ENCODE results near the gene NDUFS7. TPM values are rescaled to one million over a fixed set of nuclear protein-coding genes. Genes with fewer than 3 reads are reported as not detected.

The NDUFS7 gene
- total RNA-seq, 1 experiment from 2014 or later: 99.1 TPM

DNA sequence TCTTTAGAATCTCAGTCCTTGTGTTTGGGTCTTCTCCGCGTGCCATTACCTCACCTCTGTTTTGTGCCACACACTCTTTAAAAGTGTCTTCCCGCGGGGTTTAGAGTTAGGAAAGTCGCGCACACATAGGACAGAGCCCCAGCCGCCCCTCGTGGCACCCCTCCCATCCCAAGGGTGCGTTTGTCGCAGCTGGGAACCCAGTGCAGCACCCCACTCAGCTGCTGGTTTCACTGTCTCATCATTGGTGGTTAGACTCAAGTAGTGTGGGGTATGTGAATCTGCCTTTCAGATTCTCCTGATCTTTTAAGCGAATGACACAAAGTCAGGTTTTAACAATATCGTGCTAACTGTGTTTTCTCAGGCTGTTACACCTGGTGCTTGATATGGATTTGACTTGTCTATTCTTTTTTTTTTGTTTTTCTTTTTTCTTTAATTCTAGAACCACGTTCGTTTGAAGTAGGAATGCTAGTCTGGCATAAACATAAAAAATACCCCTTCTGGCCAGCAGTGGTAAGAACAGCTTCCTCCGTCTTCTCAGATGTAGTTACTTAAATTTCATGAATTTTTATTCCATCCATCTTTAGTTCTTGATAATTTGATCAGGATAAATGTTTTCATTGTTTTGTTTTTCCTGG is 19.5 kb upstream of the NDUFS7 start:
- DNase-seq (ENCODE audit: low read depth): no peak

DNA sequence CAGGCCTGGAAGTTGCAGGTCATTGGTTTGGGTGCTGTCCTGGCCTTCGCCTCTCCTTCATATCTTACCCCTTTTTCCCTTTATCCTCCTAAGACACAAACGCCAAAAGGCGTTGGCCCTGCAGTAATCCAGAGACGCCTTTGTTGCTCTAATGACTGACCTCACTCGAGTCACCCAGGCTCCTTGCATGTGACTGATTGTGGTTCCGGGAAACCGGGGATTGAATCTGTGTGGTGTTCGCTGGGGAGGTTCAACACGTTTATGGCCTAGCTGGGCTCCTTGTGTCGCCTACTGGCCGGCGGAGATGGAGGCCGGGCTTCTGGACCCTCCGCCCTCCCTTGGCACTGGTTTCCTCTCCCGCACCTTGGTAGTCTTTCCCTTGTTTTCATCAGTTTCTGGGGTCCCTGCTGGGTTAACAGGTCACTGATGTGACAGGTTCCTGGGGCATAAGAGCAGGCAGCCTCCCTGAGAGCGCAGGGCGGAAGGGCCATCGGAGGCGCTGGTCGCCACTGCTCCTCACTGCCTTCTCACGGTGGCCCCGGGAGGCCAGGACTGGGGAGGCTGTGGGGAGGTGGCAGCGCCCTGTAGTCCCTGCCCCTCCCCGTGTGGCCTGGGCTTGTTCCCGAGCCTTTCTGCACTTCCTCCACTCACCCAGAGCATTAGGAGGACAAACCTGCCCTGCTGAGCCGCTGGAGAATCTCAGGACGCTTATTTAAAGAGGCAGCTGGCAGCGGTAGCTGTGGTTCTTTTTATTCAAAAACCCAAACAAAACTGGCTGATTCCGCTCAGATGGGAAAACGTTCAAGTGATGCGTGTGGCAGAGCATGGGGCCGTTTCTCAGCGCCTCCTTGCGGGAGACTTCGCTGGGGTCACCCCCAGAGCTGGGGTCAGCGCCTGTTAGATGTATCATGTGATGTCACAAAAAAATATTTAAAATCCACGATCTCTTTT is 18.1 kb upstream of the NDUFS7 start:
- no peak for DNase-seq (ENCODE audit: low read depth)

DNA sequence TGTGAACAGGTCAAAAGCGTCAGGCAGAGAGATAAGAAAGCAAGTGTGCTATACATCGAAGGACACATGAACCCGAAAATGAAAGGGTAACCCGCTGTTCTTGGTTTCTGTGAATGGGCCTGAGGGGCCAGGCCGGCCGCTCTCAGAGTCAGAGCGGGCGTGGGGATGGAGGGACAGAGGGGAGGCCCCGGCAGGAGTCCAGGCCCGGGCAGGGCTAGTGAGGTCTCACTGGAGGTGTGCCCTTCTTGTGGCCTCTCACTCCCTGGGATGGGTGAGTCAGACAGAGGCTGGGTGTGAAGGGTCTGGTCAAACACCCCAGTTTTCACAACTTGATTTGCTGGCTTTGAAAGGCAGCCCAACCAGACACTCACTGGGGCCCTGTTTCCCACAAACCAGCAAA is 17.4 kb upstream of the NDUFS7 start:
- DNase-seq (ENCODE audit: low read depth): no peak

DNA sequence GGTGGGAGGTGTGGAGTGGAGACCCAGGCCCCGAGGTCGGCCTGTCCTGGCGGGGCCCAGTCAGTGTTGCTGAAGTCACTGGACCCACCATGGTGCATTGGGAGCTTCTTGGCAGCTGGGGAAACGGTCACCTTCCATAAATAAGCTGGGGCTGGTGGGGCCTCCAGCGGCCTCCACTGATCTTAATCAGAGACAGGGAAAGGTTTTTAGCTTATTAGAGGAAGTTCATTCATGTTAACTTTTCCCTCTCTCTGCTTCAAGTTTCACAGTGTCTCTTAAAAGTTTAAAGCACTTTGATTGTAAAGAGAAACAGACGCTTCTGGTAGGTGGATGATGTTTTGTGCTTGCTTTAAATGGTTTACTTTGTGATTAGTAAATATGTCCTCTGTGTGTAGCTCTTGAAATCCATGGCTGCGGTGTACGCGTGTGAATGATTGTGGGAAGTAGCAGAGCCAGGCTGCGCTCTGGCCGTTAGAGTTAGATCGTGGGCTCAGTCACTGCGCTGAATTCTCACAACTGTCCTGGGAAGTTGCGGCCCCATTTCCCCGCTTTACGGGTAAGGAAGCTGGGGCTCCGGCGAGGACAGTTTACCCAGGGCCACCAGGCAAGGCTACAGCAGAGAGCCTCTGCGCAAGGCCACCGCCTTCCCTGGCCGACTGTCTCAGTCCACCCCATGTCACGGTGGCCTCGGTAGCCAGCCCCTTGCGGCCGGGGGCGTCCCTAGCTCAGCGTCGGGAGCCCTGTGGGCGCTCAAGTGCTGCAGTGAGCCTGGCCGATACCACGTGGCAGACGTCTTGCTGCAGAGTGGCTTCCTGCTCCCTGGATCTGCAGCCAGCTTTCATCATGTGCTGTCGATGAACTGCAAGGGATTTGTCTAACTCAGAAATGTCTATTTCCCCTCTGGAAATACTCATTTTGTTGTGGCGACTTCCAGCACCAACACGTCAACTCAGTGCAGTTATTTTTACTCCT is 16.5 kb upstream of the NDUFS7 start:
- no peak for DNase-seq (ENCODE audit: low read depth)

DNA sequence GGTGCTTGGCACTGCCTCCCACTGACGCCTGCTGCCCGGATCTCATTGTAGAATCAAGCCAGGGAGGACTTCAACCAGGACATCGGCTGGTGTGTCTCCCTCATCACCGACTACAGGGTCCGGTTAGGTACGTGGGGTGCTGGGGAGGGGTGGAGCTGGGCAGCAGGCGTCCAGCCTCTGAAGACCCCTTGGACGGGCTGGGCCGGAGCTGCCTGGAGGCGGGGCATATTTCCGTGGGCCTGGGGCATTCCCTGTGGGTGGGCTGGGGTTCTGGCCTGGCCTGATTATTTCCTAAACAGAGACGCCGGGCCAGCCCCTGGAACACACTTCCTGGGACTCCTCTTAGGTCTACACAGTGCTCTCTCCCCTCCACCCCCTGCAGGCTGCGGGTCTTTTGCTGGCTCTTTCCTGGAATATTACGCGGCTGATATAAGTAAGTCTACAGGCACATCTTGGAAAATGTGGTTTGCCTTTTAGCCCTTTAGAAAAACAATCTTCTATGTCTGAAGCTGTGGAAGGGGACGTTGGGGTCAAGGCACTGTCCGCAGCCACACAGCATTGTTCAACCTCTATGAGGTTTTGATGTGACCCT is 14.4 kb upstream of the NDUFS7 start:
- DNase-seq (ENCODE audit: low read depth): no peak

DNA sequence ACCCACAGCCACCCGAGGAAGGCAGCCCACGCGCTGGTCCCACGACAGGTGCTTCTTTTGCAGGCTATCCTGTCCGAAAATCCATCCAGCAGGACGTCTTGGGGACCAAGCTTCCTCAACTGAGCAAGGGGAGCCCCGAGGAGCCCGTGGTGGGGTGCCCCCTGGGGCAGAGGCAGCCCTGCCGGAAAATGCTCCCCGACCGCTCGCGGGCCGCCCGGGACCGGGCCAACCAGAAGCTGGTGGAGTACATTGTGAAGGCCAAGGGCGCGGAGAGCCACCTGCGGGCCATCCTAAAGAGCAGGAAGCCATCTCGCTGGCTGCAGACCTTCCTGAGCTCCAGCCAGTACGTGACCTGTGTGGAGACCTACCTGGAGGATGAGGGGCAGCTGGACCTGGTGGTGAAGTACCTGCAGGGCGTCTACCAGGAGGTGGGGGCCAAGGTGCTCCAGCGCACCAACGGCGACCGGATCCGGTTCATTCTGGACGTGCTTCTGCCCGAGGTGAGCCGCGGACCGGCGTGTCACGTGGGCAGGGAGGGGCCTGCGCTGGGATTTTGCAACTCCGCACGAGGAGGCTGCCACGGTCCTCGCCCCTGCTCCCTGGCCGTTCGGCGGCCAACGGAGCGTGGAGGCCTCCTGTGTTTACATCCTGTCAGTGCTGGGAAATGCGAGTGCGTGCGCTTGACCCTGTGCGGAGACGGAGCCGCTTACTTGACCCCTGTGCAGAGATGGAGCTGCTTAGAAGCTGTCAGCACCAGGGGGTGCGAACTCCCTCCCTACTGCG is 12.9 kb upstream of the NDUFS7 start:
- DNase-seq (ENCODE audit: low read depth): no peak

DNA sequence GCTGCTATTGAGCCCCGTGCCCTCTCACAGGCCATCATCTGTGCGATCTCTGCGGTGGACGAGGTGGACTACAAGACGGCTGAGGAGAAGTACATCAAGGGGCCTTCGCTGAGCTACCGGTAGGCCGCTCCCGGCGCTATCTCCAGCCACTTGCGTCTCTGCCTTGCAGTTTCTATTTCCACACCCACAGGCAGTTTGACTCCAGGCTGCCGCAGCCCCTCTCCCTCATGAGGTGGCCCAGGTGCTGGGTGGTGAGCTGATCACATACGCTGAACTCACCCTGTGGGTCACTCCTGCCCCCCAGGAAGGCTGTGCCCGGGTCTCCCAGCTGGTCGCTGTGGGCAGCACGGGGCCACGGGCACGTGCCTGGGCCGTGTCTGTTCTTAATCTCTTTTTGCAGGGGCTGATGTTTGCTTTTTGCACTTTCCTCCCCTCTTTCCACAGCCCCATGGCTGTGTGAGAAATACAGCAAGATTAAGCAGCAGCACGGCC is 10.6 kb upstream of the NDUFS7 start:
- DNase-seq (ENCODE audit: low read depth): no peak

DNA sequence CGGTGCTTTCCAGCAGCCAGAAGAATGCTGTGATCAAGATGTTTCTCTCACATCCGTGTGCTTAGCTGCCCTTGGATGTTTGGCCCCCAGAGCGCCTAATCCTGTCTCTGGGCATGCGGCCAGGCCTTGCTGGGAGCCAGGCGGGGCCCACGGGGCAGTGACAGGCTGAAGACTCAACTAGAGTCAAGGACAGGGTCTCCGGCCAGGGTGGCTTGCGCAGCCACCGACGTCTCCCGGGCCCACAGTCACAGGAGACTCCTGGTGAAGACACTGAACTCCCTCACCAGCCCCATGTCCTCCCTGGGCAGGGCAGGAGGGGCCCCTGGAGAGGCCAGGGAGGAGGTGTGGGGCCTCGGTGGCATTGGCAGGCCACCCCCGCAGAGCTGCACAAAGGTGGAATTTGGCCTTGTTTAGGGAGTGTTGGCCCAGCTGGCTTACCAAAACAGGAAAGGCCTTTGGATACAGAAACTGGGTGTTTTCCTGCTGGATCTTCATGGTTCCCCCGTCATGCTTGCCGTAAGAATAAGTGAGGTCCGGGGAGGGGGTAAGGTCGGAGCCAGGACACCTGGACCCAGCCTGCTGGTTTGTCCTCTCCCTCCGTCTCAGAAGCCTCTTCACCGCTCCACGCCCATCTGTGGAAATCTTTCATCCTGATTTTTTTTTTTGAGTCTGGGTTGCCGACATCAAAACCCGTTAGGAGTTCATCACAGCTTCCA is 10.0 kb upstream of the NDUFS7 start:
- no peak for DNase-seq (ENCODE audit: low read depth)

DNA sequence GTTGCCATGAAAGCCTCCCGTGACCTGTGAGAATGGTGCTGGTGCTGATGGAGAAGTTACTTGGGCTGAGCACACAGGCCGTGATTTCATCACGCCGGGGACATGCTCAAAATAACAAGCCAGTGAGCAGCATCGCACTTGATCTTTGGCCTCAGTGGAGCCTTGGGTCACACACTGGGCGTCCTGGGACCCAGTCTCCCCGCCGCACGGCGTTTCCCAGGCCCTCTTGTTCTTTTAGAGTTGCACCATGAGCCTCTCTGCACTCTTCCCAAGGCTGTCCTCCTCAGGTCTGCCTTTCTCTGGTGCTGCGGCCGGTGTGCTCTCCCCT is 9.5 kb upstream of the NDUFS7 start:
- no peak for DNase-seq (ENCODE audit: low read depth)

DNA sequence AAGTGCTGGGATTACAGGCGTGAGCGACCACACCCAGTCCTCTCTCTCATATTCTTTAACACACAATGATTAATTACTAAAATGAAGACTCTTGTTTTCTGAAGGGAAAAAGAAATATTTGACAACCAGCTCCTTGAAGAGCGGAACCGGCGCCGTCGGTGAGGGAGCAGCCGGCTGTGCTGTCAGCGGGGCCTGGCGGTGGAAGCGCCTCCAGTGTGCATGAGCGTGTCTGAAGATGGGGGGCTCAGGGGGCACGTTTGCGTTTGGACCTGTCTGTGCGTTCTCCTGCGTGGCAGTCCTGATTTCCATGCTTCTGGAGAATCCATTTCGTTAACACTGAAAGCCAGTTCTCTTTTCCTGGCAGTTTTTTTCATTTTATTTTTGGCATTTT is 7.3 kb upstream of the NDUFS7 start:
- no peak for DNase-seq (ENCODE audit: low read depth)

DNA sequence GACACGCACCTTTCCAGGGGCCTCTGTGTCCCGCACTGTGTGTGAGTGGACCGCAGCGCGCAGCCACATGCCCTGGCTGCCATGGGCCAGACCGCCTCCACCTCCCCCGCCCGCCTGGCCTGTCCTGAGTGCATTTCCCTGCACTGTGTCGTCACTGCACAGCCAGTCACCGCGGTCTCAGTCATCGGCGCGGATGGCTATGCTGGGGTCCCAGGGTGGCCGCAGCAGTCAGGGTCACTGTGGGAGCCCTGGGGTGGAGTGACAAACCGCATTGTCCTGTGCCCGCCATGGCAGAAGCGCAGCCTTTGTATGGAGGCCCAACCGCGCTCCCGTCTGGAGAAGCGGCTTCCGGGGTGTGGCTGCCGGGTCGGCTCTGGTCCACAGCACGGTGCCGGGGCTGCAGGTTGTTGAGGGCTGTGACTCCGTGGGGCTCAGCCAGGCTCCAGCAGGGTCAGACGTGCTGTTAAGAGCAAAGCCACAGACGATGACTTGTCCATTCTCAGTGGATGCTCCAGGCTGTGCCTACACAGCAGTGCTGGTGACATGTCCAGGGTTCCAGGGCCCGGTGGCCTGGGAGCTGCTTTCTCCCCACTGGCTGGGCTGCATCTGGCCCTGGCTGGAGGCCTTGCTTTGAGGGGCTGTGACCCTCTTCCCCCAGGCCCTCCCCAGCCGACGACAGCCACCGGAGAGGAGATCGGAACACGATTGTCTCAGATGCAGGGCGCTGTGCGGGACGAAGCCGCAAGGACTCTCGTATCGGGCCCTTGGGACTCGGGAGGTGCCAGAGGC is 6.3 kb upstream of the NDUFS7 start:
- DNase-seq (ENCODE audit: low read depth): no peak

DNA sequence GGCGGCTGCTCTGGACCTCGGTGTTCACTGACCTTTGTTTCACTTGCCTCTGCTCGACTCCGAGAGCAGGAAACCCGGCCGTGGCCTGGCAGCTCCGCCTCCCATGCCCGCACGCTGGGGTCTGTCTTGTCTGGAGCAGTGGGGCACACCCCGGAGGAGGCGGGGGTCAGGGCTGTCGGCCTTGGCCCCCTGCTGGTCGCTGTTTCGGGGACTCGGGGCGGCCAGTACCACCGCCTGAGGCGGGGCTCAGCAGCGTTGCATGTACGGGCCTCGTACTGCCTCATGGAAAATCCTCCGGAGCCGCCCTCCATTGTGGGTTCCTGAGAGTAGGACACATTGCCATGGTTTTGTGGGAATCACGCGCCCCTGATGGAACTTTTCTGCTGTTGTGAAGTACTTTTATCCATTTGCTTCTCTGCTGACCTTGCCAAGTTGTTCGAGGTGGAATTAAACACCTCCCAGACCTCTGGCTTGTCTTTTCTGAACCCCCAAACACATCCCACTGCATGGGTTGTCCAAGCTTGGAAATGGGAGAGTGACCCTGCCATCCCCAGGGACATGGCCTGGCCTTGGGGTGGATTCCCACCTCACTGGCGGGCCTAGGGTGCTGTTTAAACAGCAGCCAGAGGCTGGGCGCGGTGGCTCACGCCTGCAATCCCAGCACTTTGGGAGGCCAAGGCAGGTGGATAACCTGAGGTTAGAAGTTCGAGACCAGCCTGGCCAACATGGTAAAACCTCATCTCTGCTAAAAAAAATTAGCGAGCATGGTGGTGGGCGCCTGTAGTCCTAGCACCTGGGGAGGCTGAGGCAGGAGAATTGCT is 5.5 kb upstream of the NDUFS7 start:
- DNase-seq (ENCODE audit: low read depth): no peak

DNA sequence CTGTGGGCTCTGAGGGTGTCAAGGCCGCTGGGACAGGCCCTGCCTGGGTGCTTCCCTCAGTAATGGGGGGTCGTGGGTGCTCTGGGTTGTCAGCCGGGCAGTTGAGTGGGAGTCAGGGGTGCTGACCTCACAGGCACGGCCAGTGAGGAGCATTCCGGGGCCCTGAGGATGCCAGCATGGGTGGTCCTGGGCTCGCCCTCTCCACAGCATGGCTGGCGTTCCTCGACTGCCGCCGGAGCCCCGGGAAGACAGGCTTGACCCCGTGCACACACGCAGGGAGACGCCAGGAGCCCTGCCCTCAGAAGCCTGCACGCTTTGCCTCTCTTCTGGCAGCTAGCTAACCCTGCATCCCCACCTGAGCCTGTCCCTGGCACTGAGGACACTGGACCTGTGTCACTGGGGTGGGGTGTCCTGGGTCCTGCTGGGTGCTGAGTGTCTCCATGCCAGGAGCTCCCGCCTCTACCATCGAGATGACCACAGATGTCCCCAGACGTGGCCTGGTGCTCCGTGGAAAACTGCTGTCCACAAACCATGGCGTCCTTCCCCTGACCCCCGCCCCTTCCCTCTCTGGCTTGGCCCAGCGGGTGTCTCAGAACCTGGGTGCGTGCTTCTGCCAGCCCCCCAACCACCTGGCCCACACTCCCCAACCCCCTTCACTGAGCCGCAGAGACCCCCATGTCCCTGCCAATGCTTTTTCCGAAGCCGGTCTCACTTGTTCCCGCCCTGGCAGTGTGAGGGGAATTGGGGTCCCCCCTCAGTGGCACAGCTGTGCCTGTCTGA is 4.4 kb upstream of the NDUFS7 start:
- no peak for DNase-seq (ENCODE audit: low read depth)

DNA sequence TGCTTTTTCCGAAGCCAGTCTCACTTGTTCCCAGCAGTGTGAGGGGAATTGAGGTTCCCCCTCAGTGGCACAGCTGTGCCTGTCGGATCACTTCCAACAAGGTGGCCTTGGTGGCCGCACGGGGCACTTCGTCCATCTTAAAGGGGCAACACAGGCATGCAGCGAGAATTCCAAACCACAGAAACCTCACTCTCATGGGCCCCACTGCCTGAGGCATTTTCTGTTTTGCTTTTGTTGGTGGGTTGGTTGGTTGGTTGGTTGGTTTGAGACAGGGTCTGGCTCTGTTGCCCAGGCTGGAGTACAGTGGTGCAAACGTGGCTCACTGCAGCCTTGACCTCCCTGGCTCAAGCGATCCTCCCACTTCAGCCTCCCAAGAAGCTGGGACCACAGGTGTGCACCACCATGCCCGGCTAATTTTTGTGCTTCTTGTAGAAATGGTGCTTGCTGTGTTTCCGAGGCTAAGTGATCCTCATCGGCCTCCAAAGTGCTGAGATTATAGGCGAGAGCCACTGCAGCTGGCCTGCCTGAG is 3.7 kb upstream of the NDUFS7 start:
- DNase-seq (ENCODE audit: low read depth): peak; percentile 38

DNA sequence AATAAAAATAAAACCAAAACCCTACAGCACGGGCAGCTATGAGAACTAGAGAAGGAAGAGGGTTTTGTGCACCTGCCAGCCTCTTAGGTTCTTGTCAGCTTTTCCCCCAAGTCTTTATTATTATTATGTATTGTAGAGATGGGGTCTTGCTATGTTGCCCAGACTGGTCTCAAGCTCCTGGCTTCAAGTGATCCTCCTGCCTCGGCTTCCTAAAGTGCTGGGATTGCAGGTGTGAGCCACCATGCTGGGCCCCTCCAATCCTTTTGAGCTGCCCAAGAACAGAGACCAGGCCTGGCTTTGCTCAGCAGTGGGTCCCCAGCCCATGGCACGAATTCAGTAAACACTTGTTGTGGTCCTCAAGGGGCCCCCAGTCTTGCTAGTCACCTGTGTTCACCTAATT is 1.5 kb upstream of the NDUFS7 start:
- DNase-seq (ENCODE audit: low read depth): no peak

DNA sequence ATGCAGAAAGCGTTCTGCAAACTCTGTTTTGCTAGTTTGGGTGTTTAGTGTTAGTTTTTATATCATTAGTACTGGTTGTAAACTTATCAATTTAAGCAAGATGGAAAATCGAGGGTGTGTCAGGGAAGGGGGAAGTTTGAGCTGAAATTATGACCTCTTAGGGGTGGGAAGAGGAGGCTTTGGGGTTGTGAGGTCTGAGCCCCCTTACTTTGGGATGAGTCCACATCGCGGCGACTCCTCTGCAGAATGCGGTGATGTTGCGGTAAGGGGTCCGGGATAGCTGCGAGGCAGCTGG is 743 bp upstream of the NDUFS7 start:
- DNase-seq (ENCODE audit: low read depth): no peak

DNA sequence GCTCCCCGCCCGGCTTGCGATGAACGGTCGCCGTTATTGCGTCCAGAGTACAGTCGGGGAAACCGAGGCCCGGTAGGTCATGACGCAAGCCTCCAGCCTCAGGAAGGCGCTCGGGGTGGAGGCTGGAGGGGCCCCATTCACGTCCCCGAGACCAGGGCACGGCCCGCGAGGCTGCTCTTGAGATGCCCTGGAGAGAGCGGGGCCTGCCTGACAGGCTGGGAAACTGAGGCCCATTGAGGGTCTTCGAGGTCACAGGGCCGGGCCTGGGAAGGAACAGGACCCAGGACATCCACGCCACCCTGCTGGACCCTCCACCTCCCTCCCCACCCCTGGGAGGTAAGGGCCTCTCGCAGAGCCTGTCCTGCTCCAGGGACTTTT is 367 bp downstream of the NDUFS7 start:
- no peak for DNase-seq (ENCODE audit: low read depth)
